SK-N-MC (cell line): ENCODE results near the gene PKM.

ENCODE experiments used
- EZH2 ChIP-seq: fragments of 200-600 bp; sonication (generic); IDR thresholded peaks from one replicate; pipeline ENCODE4 v1.6.1; 2017; ENCODE audit warnings: antibody characterized with exemption
- FOXP2 ChIP-seq: optimal IDR thresholded peaks from 2 replicates; pipeline ENCODE3; 2011; ENCODE audit warnings: mild to moderate bottlenecking, moderate library complexity; ENCODE audit not compliant: insufficient read depth; ENCODE audit errors: extremely low read length, control extremely low read depth
- POLR2AphosphoS5 ChIP-seq: IDR thresholded peaks from 2 replicates; pipeline ENCODE4 v1.6.1; 2012; ENCODE audit warnings: mild to moderate bottlenecking, low read depth, low read length, borderline replicate concordance

DNA sequence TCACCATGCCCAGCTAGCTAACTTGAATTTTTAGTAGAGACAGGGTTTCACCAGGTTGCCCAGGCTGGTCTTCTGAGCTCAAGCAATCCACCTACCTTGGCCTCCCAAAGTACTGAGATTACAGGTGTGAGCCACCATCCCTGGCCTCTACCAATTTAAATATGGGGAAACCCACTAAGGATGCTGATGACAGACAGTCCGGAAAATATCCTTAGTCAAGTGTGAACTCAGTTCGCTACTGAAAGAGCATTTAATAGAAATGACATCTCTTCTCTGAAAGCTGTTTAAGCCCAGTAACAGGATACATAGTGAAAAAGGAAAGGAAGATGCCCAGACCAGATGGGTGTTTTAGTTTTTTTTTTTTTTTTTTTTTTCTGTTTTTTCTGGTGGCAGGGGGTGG lies 25.7 kb downstream of the PKM start:
- TF ChIP-seq POLR2AphosphoS5 (no peak), EZH2 (no peak), FOXP2 (no peak)
